SK-N-MC (cell line): ENCODE data around the gene PLD5.
"Not testable (repeated sequence)": the region's sequence is repeated elsewhere in the genome, so short reads cannot be mapped to it uniquely, and the experiment has no call there.

ENCODE experiments used
- DNase-seq: peaks from one replicate; pipeline ENCODE4 v3.0.0-alpha.2; 2011; ENCODE audit warnings: low read depth, low spot score
- H3K27ac ChIP-seq: fragments of 200-600 bp; sonication (generic); 2 replicates; pipeline ENCODE4 v1.5.1; 2016; ENCODE audit warnings: mixed run types
- H3K36me3 ChIP-seq: fragments of 200-600 bp; sonication (generic); 2 replicates; pipeline ENCODE4 v1.6.1; 2017; ENCODE audit warnings: antibody characterized with exemption, low read length, mixed read lengths; ENCODE audit not compliant: insufficient read depth
- H3K4me3 ChIP-seq: fragments of 200-600 bp; sonication (generic); 2 replicates; pipeline ENCODE4 v1.5.1; 2016
- H3K9ac ChIP-seq: fragments of 200-600 bp; sonication (generic); 2 replicates; pipeline ENCODE4 v1.8.0; 2017; ENCODE audit warnings: mixed run types, mixed read lengths; ENCODE audit not compliant: insufficient read length
- H3K9me3 ChIP-seq: fragments of 200-600 bp; sonication (generic); 2 replicates; pipeline ENCODE4 v1.6.1; 2017; ENCODE audit warnings: low read depth, mild to moderate bottlenecking, antibody characterized with exemption, low read length, moderate library complexity, mixed read lengths
- EZH2 ChIP-seq: fragments of 200-600 bp; sonication (generic); IDR thresholded peaks from one replicate; pipeline ENCODE4 v1.6.1; 2017; ENCODE audit warnings: antibody characterized with exemption
- FOXP2 ChIP-seq: optimal IDR thresholded peaks from 2 replicates; pipeline ENCODE3; 2011; ENCODE audit warnings: mild to moderate bottlenecking, moderate library complexity; ENCODE audit not compliant: insufficient read depth; ENCODE audit errors: extremely low read length, control extremely low read depth
- POLR2AphosphoS5 ChIP-seq: IDR thresholded peaks from 2 replicates; pipeline ENCODE4 v1.6.1; 2012; ENCODE audit warnings: mild to moderate bottlenecking, low read depth, low read length, borderline replicate concordance

PLD5 gene

DNA sequence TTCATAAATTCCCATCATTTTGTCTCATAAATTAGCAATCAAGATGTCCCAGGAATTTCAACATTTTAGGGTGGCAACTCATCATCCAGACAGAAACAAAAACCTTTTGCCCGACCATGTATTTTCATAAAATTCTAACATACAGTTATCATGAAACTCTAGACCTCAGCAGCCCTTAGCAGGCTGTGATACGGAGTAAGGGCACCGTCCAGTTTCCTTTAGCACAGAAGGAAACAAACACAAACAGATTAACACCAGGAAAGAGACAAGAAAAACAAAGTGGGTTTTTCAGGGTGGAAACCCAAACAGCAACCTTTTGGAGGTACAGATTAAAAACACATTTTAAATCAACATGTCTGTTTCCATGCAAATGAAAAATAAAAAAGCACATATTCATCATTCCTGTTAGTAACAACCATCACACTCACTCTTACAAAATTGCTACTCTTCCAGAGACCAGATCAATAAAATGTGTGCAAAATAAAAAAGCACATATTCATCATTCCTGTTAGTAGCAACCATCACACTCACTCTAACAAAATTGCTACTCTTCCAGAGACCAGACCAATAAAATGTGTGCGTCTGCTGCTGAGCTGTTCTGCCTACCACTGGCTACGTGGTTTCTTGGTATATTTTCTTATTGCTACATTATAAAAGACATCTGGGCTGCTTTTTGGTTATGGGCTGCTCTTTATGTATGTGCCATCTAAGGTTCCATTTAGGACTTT, 241.6 kb downstream of the PLD5 start:
- H3K36me3 ChIP-seq, H3K27ac ChIP-seq: not testable (repeated sequence)

DNA sequence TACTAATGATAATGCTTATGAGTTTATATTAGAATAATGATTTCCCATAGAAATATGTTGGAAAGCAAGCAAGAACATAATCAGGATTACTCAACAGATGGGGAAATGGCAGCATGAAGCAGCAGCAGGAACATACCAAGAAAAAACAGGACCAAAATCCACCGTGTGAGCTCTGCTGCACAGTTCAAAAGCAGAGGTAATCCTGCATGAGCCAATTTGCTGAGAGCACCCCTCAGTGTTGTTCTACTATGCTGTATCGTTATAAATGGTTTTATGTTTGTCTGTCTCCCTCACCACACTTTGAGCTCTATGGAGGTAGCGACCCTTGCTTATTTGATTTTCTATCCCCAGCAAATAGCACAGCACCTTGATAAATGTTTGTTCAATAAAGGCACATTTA, 246.1 kb downstream of the PLD5 start:
- H3K9me3 ChIP-seq, H3K36me3 ChIP-seq, H3K4me3 ChIP-seq, H3K9ac ChIP-seq, DNase-seq, H3K27ac ChIP-seq: not testable (repeated sequence)

More for the DNA sequence above, 241.6 kb downstream of the PLD5 start:
- not testable (repeated sequence) for H3K9ac ChIP-seq, H3K9me3 ChIP-seq, DNase-seq, H3K4me3 ChIP-seq

DNA sequence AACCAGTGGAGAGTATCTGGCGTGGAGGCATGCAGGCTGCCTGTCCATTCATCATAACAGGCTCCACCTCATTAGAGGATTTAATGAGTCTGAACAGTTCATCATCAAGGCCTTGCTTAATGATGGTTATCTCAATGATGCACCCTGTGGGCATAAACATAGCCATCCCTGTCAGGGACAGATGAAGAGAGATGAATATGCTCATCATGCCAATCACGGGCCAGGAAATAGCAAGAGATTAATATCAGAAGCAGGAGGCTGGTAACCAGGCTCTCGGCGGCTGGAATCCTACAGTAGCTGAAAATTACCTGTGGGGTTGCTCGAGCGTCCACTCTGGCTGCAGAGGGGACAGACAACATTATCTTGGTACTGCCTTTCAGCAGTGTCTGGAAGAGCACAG, 247.7 kb downstream of the PLD5 start:
- H3K4me3 ChIP-seq, H3K36me3 ChIP-seq, H3K9me3 ChIP-seq, H3K27ac ChIP-seq, DNase-seq, H3K9ac ChIP-seq: not testable (repeated sequence)

DNA sequence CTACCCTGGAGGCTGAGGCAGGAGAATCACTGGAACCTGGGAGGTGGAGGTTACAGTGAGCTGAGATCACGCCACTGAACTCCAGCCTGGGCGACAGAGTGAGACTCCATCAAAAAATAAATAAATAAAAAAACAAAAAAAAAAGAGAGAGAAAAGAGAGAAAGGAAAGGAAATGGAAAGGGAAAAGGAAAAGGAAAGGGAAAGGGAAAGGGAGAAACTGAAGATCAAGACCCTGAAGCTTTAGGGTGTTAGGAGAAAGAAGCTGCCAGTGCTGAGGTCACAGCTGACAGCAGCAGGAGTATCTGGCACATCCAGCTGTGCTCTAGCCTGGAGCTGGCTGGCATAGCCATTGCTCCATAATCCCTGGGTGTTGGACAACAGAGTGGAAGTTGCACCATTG, 257.5 kb downstream of the PLD5 start:
- H3K9ac ChIP-seq, H3K27ac ChIP-seq, DNase-seq, H3K36me3 ChIP-seq, H3K4me3 ChIP-seq, H3K9me3 ChIP-seq: not testable (repeated sequence)

DNA sequence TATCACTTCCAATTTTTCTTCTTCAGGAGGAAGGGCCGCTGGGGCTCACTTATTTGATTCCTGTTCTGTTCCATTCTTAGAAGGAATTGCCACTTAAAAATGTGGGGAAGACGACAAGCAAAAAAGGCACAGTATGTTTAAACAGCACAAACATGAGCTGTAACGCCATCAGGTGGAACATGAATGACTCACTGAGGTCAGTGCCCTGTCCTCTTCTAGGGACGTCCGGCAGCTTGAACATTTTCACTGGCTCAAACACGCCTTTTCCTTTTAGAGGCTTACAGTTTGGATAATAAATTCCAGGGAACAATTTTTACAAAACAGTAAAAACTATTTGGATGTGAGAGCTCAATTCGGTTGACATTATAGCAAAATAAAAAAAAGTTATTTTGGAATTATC, 260.1 kb downstream of the PLD5 start:
- not testable (repeated sequence) for H3K27ac ChIP-seq, H3K4me3 ChIP-seq, H3K9ac ChIP-seq, H3K9me3 ChIP-seq, DNase-seq, H3K36me3 ChIP-seq

DNA sequence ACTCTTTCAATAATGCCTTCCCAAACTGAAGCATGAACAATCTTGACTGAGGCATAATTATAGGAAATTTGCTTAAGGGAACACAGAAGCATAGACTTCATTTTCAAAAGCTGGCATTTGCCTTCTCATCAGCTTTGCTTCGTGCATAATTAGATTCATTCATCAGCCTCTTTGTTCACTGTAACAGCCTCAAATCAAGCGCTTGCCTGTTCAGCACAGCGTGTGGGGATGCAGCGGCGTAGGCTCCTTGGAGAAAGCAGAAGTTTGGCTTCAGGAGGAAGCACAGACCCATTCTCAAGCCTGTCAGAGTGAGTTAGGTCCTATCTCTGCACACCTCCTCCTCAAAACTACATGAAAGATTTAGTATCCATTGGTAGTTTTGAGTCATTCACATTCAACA, 279.2 kb downstream of the PLD5 start:
- H3K36me3 ChIP-seq: no peaks in the 10 kb centered on the region
- TF ChIP-seq EZH2 (no peak), FOXP2 (no peak), POLR2AphosphoS5 (no peak)
- no peak overlapping the region for H3K9ac ChIP-seq
- no peak overlapping the region for H3K4me3 ChIP-seq
- H3K9me3 ChIP-seq: no peaks in the 10 kb centered on the region
- H3K27ac ChIP-seq: no peak overlapping the region
- no peak for DNase-seq

DNA sequence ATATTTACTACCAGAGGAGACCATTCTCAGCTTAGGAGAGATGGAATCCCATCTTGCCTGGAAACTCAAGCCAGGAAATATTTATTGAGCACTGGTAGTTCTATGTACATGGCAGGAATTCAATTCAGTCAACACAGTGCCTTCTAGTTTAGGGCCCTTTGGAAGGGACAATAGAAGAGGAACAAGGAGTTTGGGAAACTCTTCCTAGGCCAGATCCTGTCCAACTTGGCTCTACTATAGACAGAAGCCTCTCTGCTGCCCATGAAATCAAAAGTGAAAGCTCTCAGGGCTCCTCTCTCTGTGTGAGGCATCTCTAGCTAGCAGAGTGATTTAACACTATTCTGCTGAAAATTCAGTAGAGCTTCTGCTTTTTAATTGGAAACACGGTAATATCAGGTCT, 281.0 kb downstream of the PLD5 start:
- no peak overlapping the region for H3K27ac ChIP-seq
- H3K9me3 ChIP-seq: no peaks in the 10 kb centered on the region
- no peak overlapping the region for H3K9ac ChIP-seq
- no peaks in the 10 kb centered on the region for H3K36me3 ChIP-seq
- H3K4me3 ChIP-seq: no peak overlapping the region
- no peak for DNase-seq
- TF ChIP-seq FOXP2: no peak
- TF ChIP-seq EZH2: no peak
- TF ChIP-seq POLR2AphosphoS5: no peak

DNA sequence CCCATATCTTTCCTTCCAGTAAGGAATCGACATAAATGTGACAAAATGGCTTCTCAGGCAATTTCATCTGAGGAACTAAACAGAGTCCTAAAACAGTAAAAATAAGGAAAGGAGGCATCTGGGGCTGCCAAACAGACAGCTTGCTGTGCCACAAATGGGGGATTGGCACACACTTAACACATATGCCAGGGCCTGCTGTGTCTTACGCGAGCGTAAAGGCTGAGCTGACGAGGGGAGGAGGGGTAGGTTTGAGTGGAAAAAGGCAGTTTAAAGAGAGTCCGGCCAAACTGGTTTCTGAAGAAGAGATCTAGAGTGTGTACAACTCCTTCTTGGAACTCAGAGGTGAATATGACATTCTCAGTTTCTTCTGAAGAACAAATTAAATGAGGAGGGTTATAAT, 281.5 kb downstream of the PLD5 start:
- DNase-seq: no peak
- H3K27ac ChIP-seq: no peak overlapping the region
- no peak for TF ChIP-seq EZH2
- no peak for TF ChIP-seq FOXP2
- no peak for TF ChIP-seq POLR2AphosphoS5

DNA sequence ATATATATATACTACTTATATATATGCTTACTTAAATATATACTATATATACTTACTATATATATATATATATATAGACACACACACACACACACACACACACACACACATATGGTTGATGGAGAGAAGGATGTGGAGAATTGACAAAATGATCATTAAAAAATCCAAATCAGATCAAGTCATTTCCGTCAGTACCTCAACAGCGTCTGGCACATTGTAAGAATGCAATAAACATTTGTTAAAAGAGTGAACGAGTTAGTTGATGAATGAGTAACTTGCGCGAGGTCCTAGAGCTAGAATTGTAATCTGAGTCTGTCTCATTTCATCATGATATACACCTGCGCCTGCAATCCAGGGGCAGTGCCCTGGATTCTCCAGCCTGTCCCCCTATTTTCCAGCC, 282.6 kb downstream of the PLD5 start:
- Histone ChIP-seq H3K9me3 (no peaks in the 10 kb centered on the region), H3K27ac (no peak overlapping the region), H3K36me3 (no peaks in the 10 kb centered on the region), H3K9ac (no peak overlapping the region), H3K4me3 (no peak overlapping the region)
- TF ChIP-seq FOXP2: no peak
- TF ChIP-seq EZH2: no peak
- TF ChIP-seq POLR2AphosphoS5: no peak
- DNase-seq: no peak

More for the DNA sequence above, 281.5 kb downstream of the PLD5 start:
- Histone ChIP-seq H3K9ac (no peak overlapping the region), H3K36me3 (no peaks in the 10 kb centered on the region), H3K4me3 (no peak overlapping the region), H3K9me3 (no peaks in the 10 kb centered on the region)

DNA sequence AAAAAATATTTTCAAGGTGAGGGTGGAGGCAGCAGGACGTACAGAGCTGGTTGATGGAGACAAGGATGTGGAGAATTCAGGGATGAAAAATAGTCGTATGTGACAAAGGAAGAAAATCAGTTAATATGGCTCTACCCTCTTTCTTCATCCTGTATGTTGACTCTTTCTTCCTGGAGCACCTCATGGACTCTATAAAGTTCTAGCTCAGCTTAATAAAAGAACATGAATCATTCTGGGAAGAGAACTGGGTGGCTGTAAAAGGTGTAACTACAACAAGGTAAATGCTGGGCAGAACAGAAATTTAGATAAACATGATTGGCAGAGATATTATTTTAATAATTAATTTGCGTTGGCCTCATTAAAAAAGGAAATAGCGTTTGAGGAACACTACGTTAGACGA, 283.8 kb downstream of the PLD5 start:
- Histone ChIP-seq H3K9ac (no peak overlapping the region), H3K4me3 (no peak overlapping the region), H3K9me3 (no peaks in the 10 kb centered on the region), H3K36me3 (no peaks in the 10 kb centered on the region), H3K27ac (no peak overlapping the region)
- no peak for DNase-seq
- TF ChIP-seq FOXP2: no peak
- TF ChIP-seq POLR2AphosphoS5: no peak
- TF ChIP-seq EZH2: no peak
